Measurements from ENCODE around the gene ZBTB38. TPM values are rescaled to one million over a fixed set of nuclear protein-coding genes. Genes with fewer than 3 reads are reported as not detected.

The ZBTB38 gene
- total and polyA plus RNA-seq, 2 experiments from 2014 or later, result 8.7 to 11.5 TPM

DNA sequence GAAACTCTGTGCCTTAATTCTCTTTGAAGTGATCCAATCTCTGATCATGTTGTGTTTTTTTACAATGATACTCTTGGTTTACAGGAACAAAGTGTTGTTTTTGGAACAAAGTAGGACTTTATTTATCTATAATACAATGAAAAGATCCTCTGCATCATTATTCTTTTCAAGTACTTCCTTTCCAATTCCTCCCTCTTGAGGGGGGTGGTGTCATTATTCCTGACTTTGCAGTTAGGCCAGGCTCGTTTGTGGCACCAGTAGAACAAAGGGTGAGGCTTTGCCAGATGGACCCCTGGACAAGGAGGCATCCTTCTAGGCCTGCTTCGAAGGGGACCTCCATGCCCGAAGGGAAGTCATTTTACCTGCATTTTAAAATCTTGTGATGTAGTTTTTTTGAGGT lies 41.7 kb upstream of the ZBTB38 start:
- H3K36me3 ChIP-seq (ENCODE audit: insufficient read depth), result no peaks in the 10 kb centered on the region
- Mint-ChIP-seq H3K4me1 (peaks cover 17% of the 10 kb centered on the region), H3K27me3 (ENCODE audit: insufficient read depth, low read depth, poor library complexity) (no peaks in the 10 kb centered on the region), H3K36me3 (ENCODE audit: low read depth) (no peaks in the 10 kb centered on the region), H3K4me3 (no peak overlapping the region), H3K27ac (0 out of 2 replicates have a peak overlapping the region, but pooled peaks have one; percentile 53), H3K9me3 (no peaks in the 10 kb centered on the region)
- H3F3A ChIP-seq (replicated peaks; ENCODE audit: low read depth), result no peaks in the 10 kb centered on the region
- H3K4me1 ChIP-seq (ENCODE audit: insufficient read depth), result peaks cover 18% of the 10 kb centered on the region; the same call in 1 of the 2 replicates
- H4K20me1 ChIP-seq (replicated peaks; ENCODE audit: insufficient read depth), result no peaks in the 10 kb centered on the region
- TF ChIP-seq ZNF331 (CRISPR knock-in tag; IDR thresholded peaks at IDR 0.05; ENCODE audit: low read depth), result no peak
- TF ChIP-seq, protein P1, sequence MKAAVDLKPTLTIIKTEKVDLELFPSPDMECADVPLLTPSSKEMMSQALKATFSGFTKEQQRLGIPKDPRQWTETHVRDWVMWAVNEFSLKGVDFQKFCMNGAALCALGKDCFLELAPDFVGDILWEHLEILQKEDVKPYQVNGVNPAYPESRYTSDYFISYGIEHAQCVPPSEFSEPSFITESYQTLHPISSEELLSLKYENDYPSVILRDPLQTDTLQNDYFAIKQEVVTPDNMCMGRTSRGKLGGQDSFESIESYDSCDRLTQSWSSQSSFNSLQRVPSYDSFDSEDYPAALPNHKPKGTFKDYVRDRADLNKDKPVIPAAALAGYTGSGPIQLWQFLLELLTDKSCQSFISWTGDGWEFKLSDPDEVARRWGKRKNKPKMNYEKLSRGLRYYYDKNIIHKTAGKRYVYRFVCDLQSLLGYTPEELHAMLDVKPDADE (IDR thresholded peaks at IDR 0.05), result no peak
- no peak for TF ChIP-seq REST (IDR thresholded peaks at IDR 0.05; ENCODE audit: unreplicated experiment)
- no peak for TF ChIP-seq EZH2 (IDR thresholded peaks at IDR 0.05; ENCODE audit: low read depth, unreplicated experiment)
- TF ChIP-seq POLR2AphosphoS5 (IDR thresholded peaks at IDR 0.05; ENCODE audit: low read depth), result no peak
- no peak for TF ChIP-seq JUNB (IDR thresholded peaks at IDR 0.05; ENCODE audit: unreplicated experiment)
- no peak for TF ChIP-seq CREB1 (CRISPR knock-in tag; IDR thresholded peaks at IDR 0.05; ENCODE audit: low read depth)
- TF ChIP-seq, protein P2, sequence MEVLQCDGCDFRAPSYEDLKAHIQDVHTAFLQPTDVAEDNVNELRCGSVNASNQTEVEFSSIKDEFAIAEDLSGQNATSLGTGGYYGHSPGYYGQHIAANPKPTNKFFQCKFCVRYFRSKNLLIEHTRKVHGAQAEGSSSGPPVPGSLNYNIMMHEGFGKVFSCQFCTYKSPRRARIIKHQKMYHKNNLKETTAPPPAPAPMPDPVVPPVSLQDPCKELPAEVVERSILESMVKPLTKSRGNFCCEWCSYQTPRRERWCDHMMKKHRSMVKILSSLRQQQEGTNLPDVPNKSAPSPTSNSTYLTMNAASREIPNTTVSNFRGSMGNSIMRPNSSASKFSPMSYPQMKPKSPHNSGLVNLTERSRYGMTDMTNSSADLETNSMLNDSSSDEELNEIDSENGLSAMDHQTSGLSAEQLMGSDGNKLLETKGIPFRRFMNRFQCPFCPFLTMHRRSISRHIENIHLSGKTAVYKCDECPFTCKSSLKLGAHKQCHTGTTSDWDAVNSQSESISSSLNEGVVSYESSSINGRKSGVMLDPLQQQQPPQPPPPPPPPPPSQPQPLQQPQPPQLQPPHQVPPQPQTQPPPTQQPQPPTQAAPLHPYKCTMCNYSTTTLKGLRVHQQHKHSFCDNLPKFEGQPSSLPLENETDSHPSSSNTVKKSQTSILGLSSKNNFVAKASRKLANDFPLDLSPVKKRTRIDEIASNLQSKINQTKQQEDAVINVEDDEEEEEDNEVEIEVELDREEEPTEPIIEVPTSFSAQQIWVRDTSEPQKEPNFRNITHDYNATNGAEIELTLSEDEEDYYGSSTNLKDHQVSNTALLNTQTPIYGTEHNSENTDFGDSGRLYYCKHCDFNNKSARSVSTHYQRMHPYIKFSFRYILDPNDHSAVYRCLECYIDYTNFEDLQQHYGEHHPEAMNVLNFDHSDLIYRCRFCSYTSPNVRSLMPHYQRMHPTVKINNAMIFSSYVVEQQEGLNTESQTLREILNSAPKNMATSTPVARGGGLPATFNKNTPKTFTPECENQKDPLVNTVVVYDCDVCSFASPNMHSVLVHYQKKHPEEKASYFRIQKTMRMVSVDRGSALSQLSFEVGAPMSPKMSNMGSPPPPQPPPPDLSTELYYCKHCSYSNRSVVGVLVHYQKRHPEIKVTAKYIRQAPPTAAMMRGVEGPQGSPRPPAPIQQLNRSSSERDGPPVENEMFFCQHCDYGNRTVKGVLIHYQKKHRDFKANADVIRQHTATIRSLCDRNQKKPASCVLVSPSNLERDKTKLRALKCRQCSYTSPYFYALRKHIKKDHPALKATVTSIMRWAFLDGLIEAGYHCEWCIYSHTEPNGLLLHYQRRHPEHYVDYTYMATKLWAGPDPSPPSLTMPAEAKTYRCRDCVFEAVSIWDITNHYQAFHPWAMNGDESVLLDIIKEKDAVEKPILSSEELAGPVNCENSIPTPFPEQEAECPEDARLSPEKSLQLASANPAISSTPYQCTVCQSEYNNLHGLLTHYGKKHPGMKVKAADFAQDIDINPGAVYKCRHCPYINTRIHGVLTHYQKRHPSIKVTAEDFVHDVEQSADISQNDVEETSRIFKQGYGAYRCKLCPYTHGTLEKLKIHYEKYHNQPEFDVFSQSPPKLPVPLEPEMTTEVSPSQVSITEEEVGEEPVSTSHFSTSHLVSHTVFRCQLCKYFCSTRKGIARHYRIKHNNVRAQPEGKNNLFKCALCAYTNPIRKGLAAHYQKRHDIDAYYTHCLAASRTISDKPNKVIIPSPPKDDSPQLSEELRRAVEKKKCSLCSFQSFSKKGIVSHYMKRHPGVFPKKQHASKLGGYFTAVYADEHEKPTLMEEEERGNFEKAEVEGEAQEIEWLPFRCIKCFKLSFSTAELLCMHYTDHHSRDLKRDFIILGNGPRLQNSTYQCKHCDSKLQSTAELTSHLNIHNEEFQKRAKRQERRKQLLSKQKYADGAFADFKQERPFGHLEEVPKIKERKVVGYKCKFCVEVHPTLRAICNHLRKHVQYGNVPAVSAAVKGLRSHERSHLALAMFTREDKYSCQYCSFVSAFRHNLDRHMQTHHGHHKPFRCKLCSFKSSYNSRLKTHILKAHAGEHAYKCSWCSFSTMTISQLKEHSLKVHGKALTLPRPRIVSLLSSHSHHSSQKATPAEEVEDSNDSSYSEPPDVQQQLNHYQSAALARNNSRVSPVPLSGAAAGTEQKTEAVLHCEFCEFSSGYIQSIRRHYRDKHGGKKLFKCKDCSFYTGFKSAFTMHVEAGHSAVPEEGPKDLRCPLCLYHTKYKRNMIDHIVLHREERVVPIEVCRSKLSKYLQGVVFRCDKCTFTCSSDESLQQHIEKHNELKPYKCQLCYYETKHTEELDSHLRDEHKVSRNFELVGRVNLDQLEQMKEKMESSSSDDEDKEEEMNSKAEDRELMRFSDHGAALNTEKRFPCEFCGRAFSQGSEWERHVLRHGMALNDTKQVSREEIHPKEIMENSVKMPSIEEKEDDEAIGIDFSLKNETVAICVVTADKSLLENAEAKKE (CRISPR knock-in tag; IDR thresholded peaks at IDR 0.05), result no peak
- TF ChIP-seq ZNF114 (CRISPR knock-in tag; IDR thresholded peaks at IDR 0.05), result no peak
- TF ChIP-seq, protein P3, sequence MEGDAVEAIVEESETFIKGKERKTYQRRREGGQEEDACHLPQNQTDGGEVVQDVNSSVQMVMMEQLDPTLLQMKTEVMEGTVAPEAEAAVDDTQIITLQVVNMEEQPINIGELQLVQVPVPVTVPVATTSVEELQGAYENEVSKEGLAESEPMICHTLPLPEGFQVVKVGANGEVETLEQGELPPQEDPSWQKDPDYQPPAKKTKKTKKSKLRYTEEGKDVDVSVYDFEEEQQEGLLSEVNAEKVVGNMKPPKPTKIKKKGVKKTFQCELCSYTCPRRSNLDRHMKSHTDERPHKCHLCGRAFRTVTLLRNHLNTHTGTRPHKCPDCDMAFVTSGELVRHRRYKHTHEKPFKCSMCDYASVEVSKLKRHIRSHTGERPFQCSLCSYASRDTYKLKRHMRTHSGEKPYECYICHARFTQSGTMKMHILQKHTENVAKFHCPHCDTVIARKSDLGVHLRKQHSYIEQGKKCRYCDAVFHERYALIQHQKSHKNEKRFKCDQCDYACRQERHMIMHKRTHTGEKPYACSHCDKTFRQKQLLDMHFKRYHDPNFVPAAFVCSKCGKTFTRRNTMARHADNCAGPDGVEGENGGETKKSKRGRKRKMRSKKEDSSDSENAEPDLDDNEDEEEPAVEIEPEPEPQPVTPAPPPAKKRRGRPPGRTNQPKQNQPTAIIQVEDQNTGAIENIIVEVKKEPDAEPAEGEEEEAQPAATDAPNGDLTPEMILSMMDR (conservative IDR thresholded peaks at IDR 0.05; ENCODE audit: low read depth in 2 of 2), result no peak; a peak in 1 of 4 replicates
- peaks cover 11% of the 10 kb centered on the region; the same call in 1 of the 2 replicates for H3K9me2 ChIP-seq (ENCODE audit: insufficient read depth)
- no peaks in the 10 kb centered on the region for H3K79me2 ChIP-seq (replicated peaks; ENCODE audit: insufficient read depth)
- peak overlapping the region; percentile 57; the same call in 1 of the 2 replicates for H2AFZ ChIP-seq
- no peaks in the 10 kb centered on the region for H3K27me3 ChIP-seq (ENCODE audit: insufficient read depth)
- no peak overlapping the region for H3K4me3 ChIP-seq
- H3K27ac ChIP-seq (ENCODE audit: low read depth), result no peak overlapping the region
- DNase-seq (ENCODE audit: low spot score) (no peak), ATAC-seq (no peak)
- H3K4me2 ChIP-seq, result peak overlapping the region; percentile 2; the same call in 1 of the 2 replicates

Measured in GM23338 (cell line).